Measurements from ENCODE around the gene ZNF580.

Gene ZNF580

GRCh38 chr19:55676889-55677505, 36.2 kb downstream of the ZNF580 start:
- DNase-seq (ENCODE audit: low read depth in 2 of 2), result no peak

- no peak for DNase-seq (ENCODE audit: low read depth in 2 of 2)
These were observed 36.8 kb downstream of the ZNF580 start for GRCh38 chr19:55677572-55678028.

- no peak for DNase-seq (ENCODE audit: low read depth in 2 of 2)
These were observed 37.4 kb downstream of the ZNF580 start for GRCh38 chr19:55678121-55678671.

GRCh38 chr19:55679343-55680257, 38.8 kb downstream of the ZNF580 start:
- DNase-seq (ENCODE audit: low read depth in 2 of 2), result no peak

- DNase-seq (ENCODE audit: low read depth in 2 of 2), result no peak
These were observed 39.7 kb downstream of the ZNF580 start for GRCh38 chr19:55680339-55681130.

- no peak for DNase-seq (ENCODE audit: low read depth in 2 of 2)
These were observed 40.6 kb downstream of the ZNF580 start for GRCh38 chr19:55681131-55682092.

- no peak for DNase-seq (ENCODE audit: low read depth in 2 of 2)
These were observed 42.9 kb downstream of the ZNF580 start for GRCh38 chr19:55683449-55684261.

GRCh38 chr19:55684946-55685681, 44.3 kb downstream of the ZNF580 start:
- DNase-seq (ENCODE audit: low read depth in 2 of 2), result no peak

- no peak for DNase-seq (ENCODE audit: low read depth in 2 of 2)
These were observed 45.0 kb downstream of the ZNF580 start for GRCh38 chr19:55685776-55686175.

GRCh38 chr19:55686311-55687050, 45.7 kb downstream of the ZNF580 start:
- no peak for DNase-seq (ENCODE audit: low read depth in 2 of 2)

GRCh38 chr19:55687281-55688201, 46.7 kb downstream of the ZNF580 start:
- no peak for DNase-seq (ENCODE audit: low read depth in 2 of 2)

- DNase-seq (ENCODE audit: low read depth in 2 of 2), result no peak
These were observed 47.8 kb downstream of the ZNF580 start for GRCh38 chr19:55688422-55689218.

- DNase-seq (ENCODE audit: low read depth in 2 of 2), result no peak
These were observed 48.8 kb downstream of the ZNF580 start for GRCh38 chr19:55689411-55690108.

- no peak for DNase-seq (ENCODE audit: low read depth in 2 of 2)
These were observed 49.4 kb downstream of the ZNF580 start for GRCh38 chr19:55690109-55690768.

All from fibroblast of skin of left biceps (primary cell).